HG03159 (cell line): ENCODE results near the gene CACNA2D1.
"Not testable (repeated sequence)": the region's sequence is repeated elsewhere in the genome, so short reads cannot be mapped to it uniquely, and the experiment has no call there.

Experiments used
- ATAC-seq: cut with Tn5 transposase; IDR thresholded peaks from one replicate; pipeline ENCODE4 v1.9.1; 2021; ENCODE audit warnings: mild to moderate bottlenecking, moderate library complexity; ENCODE audit not compliant: unreplicated experiment

The CACNA2D1 gene

GRCh38 chr7:82053453-82054032, 390.0 kb downstream of the CACNA2D1 start:
- no peak for ATAC-seq

GRCh38 chr7:82051601-82052000, 392.0 kb downstream of the CACNA2D1 start:
- no peak for ATAC-seq

GRCh38 chr7:82050792-82051191, 392.8 kb downstream of the CACNA2D1 start:
- ATAC-seq: no peak

- no peak for ATAC-seq
These were observed 393.6 kb downstream of the CACNA2D1 start for GRCh38 chr7:82049891-82050533.

- ATAC-seq: no peak
These were observed 394.1 kb downstream of the CACNA2D1 start for GRCh38 chr7:82049442-82049841.

- peak; percentile 90 for ATAC-seq
These were observed 399.0 kb downstream of the CACNA2D1 start for GRCh38 chr7:82044497-82045080.

GRCh38 chr7:82039621-82040020, 404.0 kb downstream of the CACNA2D1 start:
- ATAC-seq: no peak

GRCh38 chr7:82036146-82036886, 407.3 kb downstream of the CACNA2D1 start:
- no peak for ATAC-seq

- no peak for ATAC-seq
These were observed 408.1 kb downstream of the CACNA2D1 start for GRCh38 chr7:82035456-82035855.

- no peak for ATAC-seq
These were observed 410.7 kb downstream of the CACNA2D1 start for GRCh38 chr7:82032901-82033300.

- ATAC-seq: no peak
These were observed 414.2 kb downstream of the CACNA2D1 start for GRCh38 chr7:82029236-82029913.

GRCh38 chr7:82028097-82028496, 415.5 kb downstream of the CACNA2D1 start:
- no peak for ATAC-seq

GRCh38 chr7:82021713-82022112, 421.9 kb downstream of the CACNA2D1 start:
- ATAC-seq: no peak

GRCh38 chr7:82021036-82021435, 422.5 kb downstream of the CACNA2D1 start:
- ATAC-seq: no peak

GRCh38 chr7:82019551-82020475, 423.8 kb downstream of the CACNA2D1 start:
- ATAC-seq: no peak

- ATAC-seq: no peak
These were observed 425.4 kb downstream of the CACNA2D1 start for GRCh38 chr7:82018226-82018625.

- no peak for ATAC-seq
These were observed 426.1 kb downstream of the CACNA2D1 start for GRCh38 chr7:82017334-82017943.

- ATAC-seq: no peak
These were observed 427.8 kb downstream of the CACNA2D1 start for GRCh38 chr7:82015751-82016150.

- ATAC-seq: not testable (repeated sequence)
These were observed 429.0 kb downstream of the CACNA2D1 start for GRCh38 chr7:82014574-82014973.

GRCh38 chr7:82012453-82012852, 431.1 kb downstream of the CACNA2D1 start:
- no peak for ATAC-seq
